HepG2 (cell line): ENCODE results near the gene BET1. TPM values are rescaled to one million over a fixed set of nuclear protein-coding genes. Genes with fewer than 3 reads are reported as not detected.

Experiments
- ATAC-seq: fragments of 200-7000 bp; cut with Tn5 transposase; 3 replicates; pipeline ENCODE4 v1.9.1; 2020; ENCODE audit warnings: mild to moderate bottlenecking, moderate library complexity
- BruUV-seq: library from RNA; stranded (reverse); fragments of 400-500 nt; replicated peaks from 2 replicates; lab custom pipeline; 2021; lab: Mats Ljungman, UMichigan
- CTCF ChIA-PET: fragments of 300-600 bp; formaldehyde crosslinking; extraction: SDS; loops from one replicate; lab custom pipeline; 2021; ENCODE audit warnings: low total read pairs, inconsistent platforms, low intra/inter-chr PET ratio; lab: Yijun Ruan, JAX
- POLR2A ChIA-PET: fragments of 350-600 bp; sonication (Branson Sonifier 250); formaldehyde crosslinking; loops from one replicate; lab custom pipeline; 2020; ENCODE audit warnings: antibody characterized with exemption, inconsistent platforms; lab: Yijun Ruan, JAX
- DNase-seq: peaks from one replicate; pipeline ENCODE4 v3.0.0-alpha.2; 2015; ENCODE audit warnings: low spot score
- FAIRE-seq: peaks from 3 replicates; lab custom pipeline; 2011; peaks lifted over from hg19 to GRCh38; lab: Jason Lieb, UNC
- H2AFZ ChIP-seq: one replicate; pipeline ENCODE4 v1.6.1; 2011; ENCODE audit warnings: low read length, inconsistent platforms
- H3K27ac ChIP-seq: fragments of 300-600 bp; 3 replicates; pipeline ENCODE4 v1.8.0; 2011; ENCODE audit warnings: mixed run types, mild to moderate bottlenecking, mixed read lengths, low read length, inconsistent platforms; ENCODE audit not compliant: insufficient read depth; ENCODE audit errors: extremely low read length
- H3K27me3 ChIP-seq, 2 experiments: fragments of 200-600 bp in 1 of 2; 2 replicates in 1 of 2; 3 replicates in 1 of 2; pipeline versions ENCODE4 v1.6.0 to v1.8.0; 2011; ENCODE audit warnings: low read length in 2 of 2, mild to moderate bottlenecking in 2 of 2, moderate library complexity in 2 of 2, inconsistent platforms in 1 of 2; ENCODE audit not compliant: insufficient read depth in 2 of 2, control insufficient read depth in 1 of 2
- H3K36me3 ChIP-seq, 2 experiments: fragments of 200-600 bp in 1 of 2; replicated peaks in 1 of 2; 2 replicates in 1 of 2; 3 replicates in 1 of 2; pipeline versions ENCODE4 v1.5.1 to v1.8.0; 2011; ENCODE audit warnings: low read length in 2 of 2, inconsistent platforms in 1 of 2; ENCODE audit not compliant: insufficient read depth in 2 of 2, control insufficient read depth in 1 of 2
- H3K4me1 ChIP-seq: 2 replicates; pipeline ENCODE4 v1.5.1; 2012; ENCODE audit warnings: low read length, inconsistent platforms; ENCODE audit not compliant: insufficient read depth
- H3K4me2 ChIP-seq: 2 replicates; pipeline ENCODE4 v1.6.0; 2011; ENCODE audit warnings: low read depth, low read length, inconsistent platforms
- H3K4me3 ChIP-seq, 3 experiments: fragments of 200-600 bp in 1 of 3; sonication (generic), shearing (Covaris generic) in 1 of 3; replicated peaks in 1 of 3; 2 replicates each; pipeline ENCODE4 v1.5.1; 2011 to 2016; ENCODE audit warnings: low read length in 3 of 3, inconsistent platforms in 2 of 3, low read depth in 2 of 3, mild to moderate bottlenecking in 2 of 3, control low read depth in 1 of 3, mixed read lengths in 1 of 3; ENCODE audit not compliant: insufficient read depth in 1 of 3
- H3K79me2 ChIP-seq: one replicate; pipeline ENCODE4 v1.6.1; 2011; ENCODE audit warnings: low read length, inconsistent platforms; ENCODE audit not compliant: insufficient read depth
- H3K9ac ChIP-seq: 2 replicates; pipeline ENCODE4 v1.6.0; 2011; ENCODE audit warnings: mild to moderate bottlenecking, low read depth, low read length, inconsistent platforms; ENCODE audit not compliant: insufficient read depth
- H3K9me3 ChIP-seq: 2 replicates; pipeline ENCODE4 v1.5.1; 2012; ENCODE audit warnings: mild to moderate bottlenecking, low read length
- H4K20me1 ChIP-seq: 2 replicates; pipeline ENCODE4 v1.6.0; 2011; ENCODE audit warnings: inconsistent platforms, mild to moderate bottlenecking, low read length, moderate library complexity; ENCODE audit not compliant: insufficient read depth
- FOSL1 ChIP-seq: sonication (generic); formaldehyde crosslinking; IDR thresholded peaks from 2 replicates; pipeline ENCODE4 v1.9.0; 2021; ENCODE audit warnings: missing genetic modification reagents, borderline replicate concordance
- IRF2 ChIP-seq: IDR thresholded peaks from 2 replicates; pipeline ENCODE4 v1.6.1; 2018; ENCODE audit warnings: missing genetic modification reagents, missing compliant biosample characterization
- MAFK ChIP-seq, 2 experiments: IDR thresholded peaks in 1 of 2; conservative IDR thresholded peaks in 1 of 2; 2 replicates each; pipeline ENCODE4 v1.6.1; 2011; ENCODE audit warnings: improper control_type of control experiment in 2 of 2, low read length in 2 of 2
- RAD51 ChIP-seq: fragments of 450-650 bp; IDR thresholded peaks from 2 replicates; pipeline ENCODE4 v1.6.1; 2016; ENCODE audit warnings: borderline replicate concordance
- TP53 ChIP-seq: sonication (generic); formaldehyde crosslinking; conservative IDR thresholded peaks from 2 replicates; pipeline ENCODE4 v1.4.0; 2020; ENCODE audit warnings: missing genetic modification reagents
- TSC22D2 ChIP-seq: sonication (generic); formaldehyde crosslinking; IDR thresholded peaks from 2 replicates; pipeline ENCODE4 v1.5.1; 2020; ENCODE audit warnings: missing genetic modification reagents, mild to moderate bottlenecking, borderline replicate concordance
- ZIK1 ChIP-seq: sonication (generic); formaldehyde crosslinking; IDR thresholded peaks from 2 replicates; pipeline ENCODE4 v1.5.0; 2020; ENCODE audit warnings: mild to moderate bottlenecking, low read depth, missing genetic modification reagents, borderline replicate concordance
- ZMYM4 ChIP-seq: sonication (generic); formaldehyde crosslinking; IDR thresholded peaks from 2 replicates; pipeline ENCODE4 v1.8.1; 2023; ENCODE audit warnings: mild to moderate bottlenecking, missing genetic modification reagents
- ZNF160 ChIP-seq: sonication (generic); formaldehyde crosslinking; IDR thresholded peaks from 2 replicates; pipeline ENCODE4 v1.8.0; 2022; ENCODE audit warnings: mild to moderate bottlenecking, inconsistent platforms, missing genetic modification reagents
- ZNF441 ChIP-seq: sonication (generic); formaldehyde crosslinking; IDR thresholded peaks from 2 replicates; pipeline ENCODE4 v1.7.0; 2021; ENCODE audit warnings: missing genetic modification reagents, borderline replicate concordance
- ZNF678 ChIP-seq: sonication (generic); formaldehyde crosslinking; IDR thresholded peaks from 2 replicates; pipeline ENCODE4 v1.4.0; 2020; ENCODE audit warnings: mild to moderate bottlenecking, missing genetic modification reagents
- ZNF792 ChIP-seq: IDR thresholded peaks from 2 replicates; pipeline ENCODE4 v1.6.1; 2016
- WGBS: methylation state at CpG from one replicate; pipeline ENCODE4 v1.1.6; 2017; ENCODE audit warnings: low lambda C conversion rate; 5-methylcytosine and 5-hydroxymethylcytosine counted together
- in situ Hi-C: cut with HindIII; loops from 2 replicates; pipeline ENCODE4 v1.10.0; 2017; ENCODE audit warnings: low pct_unique_long_range_greater_than_20kb; ENCODE audit not compliant: extremely low pct_ligation_motif_present
- intact Hi-C: fragments of 100-400 bp; cut with micrococcal nuclease; formaldehyde crosslinking; loops from one replicate; pipeline ENCODE4 v1.10.0; 2022; ENCODE audit not compliant: unreplicated experiment
- polyA plus RNA-seq, 8 experiments: library from polyadenylated mRNA; depleted of rRNA in 3 of 8; stranded (reverse) in 7 of 8; unstranded in 1 of 8; fragments of >200 nt; fragmentation: Illumina TruSeq in 4 of 8; extraction: Trizol in 4 of 8; gene quantifications; 2 replicates each; pipeline versions ENCODE4 v1.2.1 to v1.2.3, GENCODE V29; 2011 to 2016; ENCODE audit warnings: low read depth in 4 of 8, missing spikeins in 1 of 8, mixed read lengths in 1 of 8; ENCODE audit not compliant: insufficient read depth in 1 of 8
- total RNA-seq, 5 experiments: library from RNA; depleted of rRNA; stranded (reverse); fragments of >200 nt; fragmentation: Illumina TruSeq; extraction: Trizol; gene quantifications; 2 replicates each; pipeline ENCODE4 v1.2.3, GENCODE V29; 2016; ENCODE audit warnings: low read depth in 1 of 5
- TF ChIP-seq, protein P1 (sequence below): sonication (generic); formaldehyde crosslinking; IDR thresholded peaks from 2 replicates; pipeline ENCODE4 v1.8.0; 2022; ENCODE audit warnings: low read depth, missing genetic modification reagents
- TF ChIP-seq, protein P2 (sequence below): sonication (generic); formaldehyde crosslinking; IDR thresholded peaks from 2 replicates; pipeline ENCODE4 v1.5.0; 2020; ENCODE audit warnings: missing genetic modification reagents, mild to moderate bottlenecking, borderline replicate concordance
- TF ChIP-seq, protein P3 (sequence below): sonication (generic); formaldehyde crosslinking; IDR thresholded peaks from 2 replicates; pipeline ENCODE4 v1.4.0; 2020; ENCODE audit warnings: missing genetic modification reagents
- TF ChIP-seq, protein P4 (sequence below): sonication (generic); formaldehyde crosslinking; IDR thresholded peaks from 2 replicates; pipeline ENCODE4 v1.4.0; 2020; ENCODE audit warnings: missing genetic modification reagents; ENCODE audit errors: not compliant biosample characterization

BET1 gene
- total and polyA plus RNA-seq, 2 of the 13 experiments (the other 11 are each of a cell fraction or from before 2014, with no cell fraction given), result 23.8 to 33.7 TPM

DNA sequence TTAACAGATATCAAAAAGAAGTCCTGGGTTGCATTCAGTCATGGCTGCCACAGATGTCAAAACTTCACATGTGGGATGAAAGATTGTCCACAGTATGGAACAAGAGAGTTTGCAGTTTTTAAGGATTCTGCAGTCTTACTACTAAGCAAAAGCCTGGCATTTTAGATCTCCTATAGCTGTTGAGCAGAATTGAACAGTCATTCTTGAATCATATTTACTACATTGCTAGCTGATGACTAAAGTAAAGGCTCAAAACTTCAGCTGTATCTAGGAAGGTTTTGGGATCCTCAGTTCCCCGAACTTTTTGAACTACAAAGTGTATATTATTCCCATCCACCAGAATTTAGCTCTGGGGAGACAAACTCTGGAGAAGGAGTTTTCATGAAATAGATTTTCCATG is 31.0 kb downstream of the BET1 start:
- H3K27ac ChIP-seq, result no peak overlapping the region
- no peak for DNase-seq
- CTCF ChIA-PET, result no interaction called here
- WGBS, result 11% methylated on average over 1 of the region's 1 CpG
- no peaks in the 10 kb centered on the region for H3K36me3 ChIP-seq
- no peak overlapping the region for H3K4me3 ChIP-seq
- intact Hi-C loops (no loop called here), in situ Hi-C loops (no loop called here)
- H2AFZ ChIP-seq, result no peak overlapping the region
- no peaks in the 10 kb centered on the region for H4K20me1 ChIP-seq
- H3K27me3 ChIP-seq, result no peaks in the 10 kb centered on the region
- TF ChIP-seq RAD51, result no peak
- TF ChIP-seq, protein P1, sequence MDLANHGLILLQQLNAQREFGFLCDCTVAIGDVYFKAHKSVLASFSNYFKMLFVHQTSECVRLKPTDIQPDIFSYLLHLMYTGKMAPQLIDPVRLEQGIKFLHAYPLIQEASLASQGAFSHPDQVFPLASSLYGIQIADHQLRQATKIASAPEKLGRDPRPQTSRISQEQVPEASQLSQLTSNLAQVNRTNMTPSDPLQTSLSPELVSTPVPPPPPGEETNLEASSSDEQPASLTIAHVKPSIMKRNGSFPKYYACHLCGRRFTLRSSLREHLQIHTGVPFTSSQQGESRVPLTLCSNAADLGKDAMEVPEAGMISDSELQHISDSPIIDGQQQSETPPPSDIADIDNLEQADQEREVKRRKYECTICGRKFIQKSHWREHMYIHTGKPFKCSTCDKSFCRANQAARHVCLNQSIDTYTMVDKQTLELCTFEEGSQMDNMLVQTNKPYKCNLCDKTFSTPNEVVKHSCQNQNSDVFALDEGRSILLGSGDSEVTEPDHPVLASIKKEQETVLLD (CRISPR knock-in tag), result no peak
- TF ChIP-seq FOSL1, result no peak
- TF ChIP-seq TP53, result no peak
- no peak for TF ChIP-seq ZIK1
- TF ChIP-seq ZNF160 (CRISPR knock-in tag), result no peak
- H3K4me2 ChIP-seq, result no peak overlapping the region
- BruUV-seq, result no TSS peak
- no peaks in the 10 kb centered on the region for H3K9me3 ChIP-seq
- no peak overlapping the region for H3K9ac ChIP-seq
- no peaks in the 10 kb centered on the region for H3K4me1 ChIP-seq
- no peaks in the 10 kb centered on the region for H3K79me2 ChIP-seq
- FAIRE-seq, result no peak
- ATAC-seq, result no peak
- POLR2A ChIA-PET, result no interaction called here

DNA sequence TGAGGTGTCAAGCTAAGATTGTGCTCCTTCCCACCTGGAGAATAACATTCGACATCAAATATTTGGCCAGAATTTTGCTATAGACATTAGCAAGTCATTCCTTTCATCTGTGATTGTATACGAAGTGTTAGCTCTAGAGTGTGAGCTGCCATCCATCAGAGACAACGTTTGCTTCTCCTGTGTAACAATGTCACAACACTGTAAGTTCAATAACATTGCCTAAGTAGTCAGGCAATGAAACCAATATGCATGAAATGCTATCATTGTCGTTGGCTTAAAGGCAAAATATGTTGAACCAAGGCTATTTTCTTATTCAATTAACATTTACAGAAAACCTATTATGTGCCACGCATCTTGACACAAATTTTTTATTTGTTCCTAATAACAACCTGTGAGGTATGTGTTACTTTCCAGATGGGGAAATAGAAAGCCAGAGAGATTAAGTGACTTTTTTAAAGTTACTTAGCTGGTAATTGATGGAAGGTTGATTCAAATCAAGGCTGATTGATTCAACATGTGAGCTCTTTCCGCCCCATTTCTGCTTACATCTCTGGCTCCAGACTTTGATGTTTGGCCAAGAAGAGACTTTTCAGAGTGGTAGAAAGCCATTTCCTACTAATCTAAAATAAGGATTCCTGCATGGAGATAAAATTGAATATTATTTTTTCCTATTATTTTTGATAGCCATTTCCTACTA is 32.0 kb downstream of the BET1 start:
- BruUV-seq, result no TSS peak
- H3K4me1 ChIP-seq, result no peaks in the 10 kb centered on the region
- no peak overlapping the region for H2AFZ ChIP-seq
- no peaks in the 10 kb centered on the region for H3K9me3 ChIP-seq
- ChIA-PET POLR2A (no interaction called here), CTCF (no interaction called here)
- no peaks in the 10 kb centered on the region for H3K36me3 ChIP-seq
- H3K27ac ChIP-seq, result no peak overlapping the region
- H3K27me3 ChIP-seq, result no peaks in the 10 kb centered on the region
- 53% methylated on average over 6 of the region's 6 CpGs for WGBS
- DNase-seq, result no peak
- no peak for ATAC-seq
- intact Hi-C loops, result no loop called here
- no peaks in the 10 kb centered on the region for H3K79me2 ChIP-seq
- no peak for FAIRE-seq
- no peak overlapping the region for H3K4me2 ChIP-seq
- no peak overlapping the region for H3K9ac ChIP-seq
- in situ Hi-C loops, result no loop called here
- no peaks in the 10 kb centered on the region for H4K20me1 ChIP-seq
- H3K4me3 ChIP-seq, result no peak overlapping the region
- TF ChIP-seq TSC22D2 (CRISPR knock-in tag) (no peak), IRF2 (CRISPR knock-in tag) (no peak), ZNF441 (CRISPR knock-in tag) (no peak), MAFK (conservative IDR thresholded peaks at IDR 0.05 in 1 of 2, IDR thresholded peaks at IDR 0.05 in 1 of 2; ENCODE audit: low read length in 2 of 2) (no peak), ZMYM4 (no peak), ZNF678 (CRISPR knock-in tag) (no peak), ZNF792 (no peak)
- TF ChIP-seq, protein P2, sequence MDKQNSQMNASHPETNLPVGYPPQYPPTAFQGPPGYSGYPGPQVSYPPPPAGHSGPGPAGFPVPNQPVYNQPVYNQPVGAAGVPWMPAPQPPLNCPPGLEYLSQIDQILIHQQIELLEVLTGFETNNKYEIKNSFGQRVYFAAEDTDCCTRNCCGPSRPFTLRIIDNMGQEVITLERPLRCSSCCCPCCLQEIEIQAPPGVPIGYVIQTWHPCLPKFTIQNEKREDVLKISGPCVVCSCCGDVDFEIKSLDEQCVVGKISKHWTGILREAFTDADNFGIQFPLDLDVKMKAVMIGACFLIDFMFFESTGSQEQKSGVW (CRISPR knock-in tag), result no peak
- TF ChIP-seq, protein P3, sequence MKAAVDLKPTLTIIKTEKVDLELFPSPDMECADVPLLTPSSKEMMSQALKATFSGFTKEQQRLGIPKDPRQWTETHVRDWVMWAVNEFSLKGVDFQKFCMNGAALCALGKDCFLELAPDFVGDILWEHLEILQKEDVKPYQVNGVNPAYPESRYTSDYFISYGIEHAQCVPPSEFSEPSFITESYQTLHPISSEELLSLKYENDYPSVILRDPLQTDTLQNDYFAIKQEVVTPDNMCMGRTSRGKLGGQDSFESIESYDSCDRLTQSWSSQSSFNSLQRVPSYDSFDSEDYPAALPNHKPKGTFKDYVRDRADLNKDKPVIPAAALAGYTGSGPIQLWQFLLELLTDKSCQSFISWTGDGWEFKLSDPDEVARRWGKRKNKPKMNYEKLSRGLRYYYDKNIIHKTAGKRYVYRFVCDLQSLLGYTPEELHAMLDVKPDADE (CRISPR knock-in tag), result no peak
- TF ChIP-seq, protein P4, sequence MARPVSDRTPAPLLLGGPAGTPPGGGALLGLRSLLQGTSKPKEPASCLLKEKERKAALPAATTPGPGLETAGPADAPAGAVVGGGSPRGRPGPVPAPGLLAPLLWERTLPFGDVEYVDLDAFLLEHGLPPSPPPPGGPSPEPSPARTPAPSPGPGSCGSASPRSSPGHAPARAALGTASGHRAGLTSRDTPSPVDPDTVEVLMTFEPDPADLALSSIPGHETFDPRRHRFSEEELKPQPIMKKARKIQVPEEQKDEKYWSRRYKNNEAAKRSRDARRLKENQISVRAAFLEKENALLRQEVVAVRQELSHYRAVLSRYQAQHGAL, result no peak
